ENCODE results near the gene CA10.

DNA sequence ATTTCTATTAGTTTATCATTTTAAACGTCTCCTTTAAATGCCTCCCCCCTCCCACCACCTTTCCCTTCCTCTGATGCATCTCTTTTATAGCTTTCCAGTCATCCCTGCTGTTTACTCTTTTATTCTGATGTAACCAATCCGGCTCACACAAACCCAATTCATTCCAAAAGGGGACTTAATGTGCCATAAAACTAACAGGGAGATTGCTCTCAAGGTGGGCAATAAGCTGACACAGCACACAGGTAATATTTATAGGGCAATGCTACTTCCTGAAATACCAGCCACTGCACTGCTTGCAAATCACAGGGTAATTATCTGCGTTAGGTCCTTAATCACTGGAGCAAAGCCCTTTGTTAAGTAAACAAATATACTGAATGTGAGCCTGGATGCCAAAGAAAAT is 23.3 kb upstream of the CA10 start:
- TF ChIP-seq, protein P1, sequence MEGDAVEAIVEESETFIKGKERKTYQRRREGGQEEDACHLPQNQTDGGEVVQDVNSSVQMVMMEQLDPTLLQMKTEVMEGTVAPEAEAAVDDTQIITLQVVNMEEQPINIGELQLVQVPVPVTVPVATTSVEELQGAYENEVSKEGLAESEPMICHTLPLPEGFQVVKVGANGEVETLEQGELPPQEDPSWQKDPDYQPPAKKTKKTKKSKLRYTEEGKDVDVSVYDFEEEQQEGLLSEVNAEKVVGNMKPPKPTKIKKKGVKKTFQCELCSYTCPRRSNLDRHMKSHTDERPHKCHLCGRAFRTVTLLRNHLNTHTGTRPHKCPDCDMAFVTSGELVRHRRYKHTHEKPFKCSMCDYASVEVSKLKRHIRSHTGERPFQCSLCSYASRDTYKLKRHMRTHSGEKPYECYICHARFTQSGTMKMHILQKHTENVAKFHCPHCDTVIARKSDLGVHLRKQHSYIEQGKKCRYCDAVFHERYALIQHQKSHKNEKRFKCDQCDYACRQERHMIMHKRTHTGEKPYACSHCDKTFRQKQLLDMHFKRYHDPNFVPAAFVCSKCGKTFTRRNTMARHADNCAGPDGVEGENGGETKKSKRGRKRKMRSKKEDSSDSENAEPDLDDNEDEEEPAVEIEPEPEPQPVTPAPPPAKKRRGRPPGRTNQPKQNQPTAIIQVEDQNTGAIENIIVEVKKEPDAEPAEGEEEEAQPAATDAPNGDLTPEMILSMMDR (IDR thresholded peaks at IDR 0.05), result no peak
- TF ChIP-seq POLR2A (IDR thresholded peaks at IDR 0.05), result no peak
